ENCODE results near the gene C1orf50.

The C1orf50 gene

GRCh38 chr1:42759114-42759513 is 7.9 kb upstream of the C1orf50 start:
- no peak for DNase-seq (ENCODE audit: low spot score)

- no peak for DNase-seq (ENCODE audit: low spot score)
Measured at GRCh38 chr1:42761567-42761966, 5.5 kb upstream of the C1orf50 start.

GRCh38 chr1:42762269-42762668 is 4.8 kb upstream of the C1orf50 start:
- no peak for DNase-seq (ENCODE audit: low spot score)

- DNase-seq (ENCODE audit: low spot score), result no peak
Measured at GRCh38 chr1:42765269-42765668, 1.8 kb upstream of the C1orf50 start.

GRCh38 chr1:42765832-42766740 is 963 bp upstream of the C1orf50 start:
- peak; percentile 26 for DNase-seq (ENCODE audit: low spot score)

- DNase-seq (ENCODE audit: low spot score), result no peak
Measured at GRCh38 chr1:42767510-42768000, 506 bp downstream of the C1orf50 start.

GRCh38 chr1:42768172-42768571 is 1.1 kb downstream of the C1orf50 start:
- DNase-seq (ENCODE audit: low spot score), result no peak

GRCh38 chr1:42769811-42770210 is 2.8 kb downstream of the C1orf50 start:
- no peak for DNase-seq (ENCODE audit: low spot score)

- no peak for DNase-seq (ENCODE audit: low spot score)
Measured at GRCh38 chr1:42773420-42773819, 6.4 kb downstream of the C1orf50 start.

- no peak for DNase-seq (ENCODE audit: low spot score)
Measured at GRCh38 chr1:42774928-42775526, 8.0 kb downstream of the C1orf50 start.

GRCh38 chr1:42776502-42776901 is 9.5 kb downstream of the C1orf50 start:
- DNase-seq (ENCODE audit: low spot score), result no peak

GRCh38 chr1:42777852-42778251 is 10.8 kb downstream of the C1orf50 start:
- peak; percentile 23 for DNase-seq (ENCODE audit: low spot score)

GRCh38 chr1:42779725-42780124 is 12.7 kb downstream of the C1orf50 start:
- no peak for DNase-seq (ENCODE audit: low spot score)

GRCh38 chr1:42780176-42780575 is 13.1 kb downstream of the C1orf50 start:
- no peak for DNase-seq (ENCODE audit: low spot score)

- no peak for DNase-seq (ENCODE audit: low spot score)
Measured at GRCh38 chr1:42783092-42783491, 16.0 kb downstream of the C1orf50 start.

GRCh38 chr1:42784547-42784945 is 17.5 kb downstream of the C1orf50 start:
- no peak for DNase-seq (ENCODE audit: low spot score)

GRCh38 chr1:42784946-42785693 is 18.1 kb downstream of the C1orf50 start, which contains the start of gene TMEM269:
TSS of gene TMEM269 (plus strand) at chr1:42784991. CDS start at chr1:42789894, 4,903 bp downstream.
- peak; percentile 29 for DNase-seq (ENCODE audit: low spot score)

GRCh38 chr1:42786097-42786496 is 19.0 kb downstream of the C1orf50 start:
- DNase-seq (ENCODE audit: low spot score), result no peak

GRCh38 chr1:42788021-42788420 is 21.0 kb downstream of the C1orf50 start:
- DNase-seq (ENCODE audit: low spot score), result no peak

- no peak for DNase-seq (ENCODE audit: low spot score)
Measured at GRCh38 chr1:42793824-42794223, 26.8 kb downstream of the C1orf50 start.

GRCh38 chr1:42797414-42797813 is 30.4 kb downstream of the C1orf50 start:
- no peak for DNase-seq (ENCODE audit: low spot score)

GRCh38 chr1:42797979-42798378 is 30.9 kb downstream of the C1orf50 start:
- DNase-seq (ENCODE audit: low spot score), result no peak

Data from CD4-positive, alpha-beta T cell treated with Interleukin-2 at 100 ng/mL for 4 hours (primary cell).